Parathyroid adenoma (tissue), 2 donors: Measurements from ENCODE around the gene CSMD2.

Experiments
- H2AFZ ChIP-seq: fragments of 300-600 bp; sonication (generic); one replicate; pipeline ENCODE4 v1.7.0; 2017; ENCODE audit warnings: antibody characterized with exemption, mild to moderate bottlenecking
- H3K27ac ChIP-seq: fragments of 300-600 bp; sonication (generic); one replicate; pipeline ENCODE4 v1.7.0; 2017
- H3K27me3 ChIP-seq: fragments of 300-600 bp; sonication (generic); one replicate; pipeline ENCODE4 v1.7.0; 2017; ENCODE audit warnings: low read length; ENCODE audit not compliant: control insufficient read depth, insufficient read depth
- H3K36me3 ChIP-seq: fragments of 300-600 bp; sonication (generic); one replicate; pipeline ENCODE4 v1.7.0; 2017; ENCODE audit warnings: low read length; ENCODE audit not compliant: control insufficient read depth, insufficient read depth
- H3K4me1 ChIP-seq: fragments of 300-600 bp; sonication (generic); one replicate; pipeline ENCODE4 v1.7.0; 2017; ENCODE audit warnings: control low read depth
- H3K4me2 ChIP-seq: fragments of 300-600 bp; sonication (generic); one replicate; pipeline ENCODE4 v1.7.0; 2017; ENCODE audit warnings: low read length
- H3K4me3 ChIP-seq: fragments of 300-600 bp; sonication (generic); one replicate; pipeline ENCODE4 v1.7.0; 2017; ENCODE audit warnings: low read depth, low read length
- H3K79me2 ChIP-seq: fragments of 300-600 bp; sonication (generic); one replicate; pipeline ENCODE4 v1.7.0; 2017; ENCODE audit warnings: control low read depth
- H3K9ac ChIP-seq: fragments of 300-600 bp; sonication (generic); one replicate; pipeline ENCODE4 v1.7.0; 2017; ENCODE audit warnings: mild to moderate bottlenecking
- H3K9me3 ChIP-seq: fragments of 300-600 bp; sonication (generic); one replicate; pipeline ENCODE4 v1.7.0; 2017; ENCODE audit warnings: low read length; ENCODE audit not compliant: control insufficient read depth
- TF ChIP-seq, protein P1 (sequence below): fragments of 300-600 bp; sonication (generic); IDR thresholded peaks from one replicate; pipeline ENCODE4 v1.7.0; 2017; ENCODE audit warnings: antibody characterized with exemption, mild to moderate bottlenecking
- donor health status: primary hyperparathyroidism.

Gene CSMD2

GRCh38 chr1:33660956-33661355, 504.1 kb downstream of the CSMD2 start:
- Histone ChIP-seq H3K4me3 (no peak overlapping the region), H3K27me3 (no peaks in the 10 kb centered on the region)
- TF ChIP-seq, protein P1, sequence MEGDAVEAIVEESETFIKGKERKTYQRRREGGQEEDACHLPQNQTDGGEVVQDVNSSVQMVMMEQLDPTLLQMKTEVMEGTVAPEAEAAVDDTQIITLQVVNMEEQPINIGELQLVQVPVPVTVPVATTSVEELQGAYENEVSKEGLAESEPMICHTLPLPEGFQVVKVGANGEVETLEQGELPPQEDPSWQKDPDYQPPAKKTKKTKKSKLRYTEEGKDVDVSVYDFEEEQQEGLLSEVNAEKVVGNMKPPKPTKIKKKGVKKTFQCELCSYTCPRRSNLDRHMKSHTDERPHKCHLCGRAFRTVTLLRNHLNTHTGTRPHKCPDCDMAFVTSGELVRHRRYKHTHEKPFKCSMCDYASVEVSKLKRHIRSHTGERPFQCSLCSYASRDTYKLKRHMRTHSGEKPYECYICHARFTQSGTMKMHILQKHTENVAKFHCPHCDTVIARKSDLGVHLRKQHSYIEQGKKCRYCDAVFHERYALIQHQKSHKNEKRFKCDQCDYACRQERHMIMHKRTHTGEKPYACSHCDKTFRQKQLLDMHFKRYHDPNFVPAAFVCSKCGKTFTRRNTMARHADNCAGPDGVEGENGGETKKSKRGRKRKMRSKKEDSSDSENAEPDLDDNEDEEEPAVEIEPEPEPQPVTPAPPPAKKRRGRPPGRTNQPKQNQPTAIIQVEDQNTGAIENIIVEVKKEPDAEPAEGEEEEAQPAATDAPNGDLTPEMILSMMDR, result no peak

DNA sequence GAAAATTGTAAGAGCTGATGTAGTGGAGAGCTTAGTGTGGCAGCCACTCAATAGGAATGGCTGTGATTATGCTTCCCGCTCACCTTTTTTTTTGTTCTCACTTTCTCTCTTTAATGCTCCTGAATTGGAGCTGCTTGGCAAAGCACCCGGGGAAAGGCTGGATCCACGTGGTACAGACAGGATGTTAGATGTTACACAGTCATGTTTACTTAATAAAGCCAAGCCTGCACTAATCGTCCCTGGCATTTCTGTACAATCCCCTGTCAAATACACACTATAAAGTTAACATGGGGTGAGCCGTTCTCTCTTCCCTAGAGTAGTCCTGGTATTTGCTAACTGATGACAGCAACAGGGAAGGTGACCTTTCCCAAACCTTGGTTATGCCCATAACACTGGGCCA, 504.8 kb downstream of the CSMD2 start:
- no peaks in the 10 kb centered on the region for H3K79me2 ChIP-seq
- TF ChIP-seq, protein P1, result no peak
- H3K27ac ChIP-seq, result no peak overlapping the region
- H3K36me3 ChIP-seq, result no peaks in the 10 kb centered on the region
- H3K4me1 ChIP-seq, result no peaks in the 10 kb centered on the region
- no peak overlapping the region for H2AFZ ChIP-seq
- H3K4me3 ChIP-seq, result no peak overlapping the region
- no peaks in the 10 kb centered on the region for H3K27me3 ChIP-seq
- H3K4me2 ChIP-seq, result no peak overlapping the region
- no peaks in the 10 kb centered on the region for H3K9me3 ChIP-seq
- H3K9ac ChIP-seq, result no peak overlapping the region

More at GRCh38 chr1:33660956-33661355, 504.1 kb downstream of the CSMD2 start:
- no peak overlapping the region for H2AFZ ChIP-seq
- H3K27ac ChIP-seq, result no peak overlapping the region
- H3K4me1 ChIP-seq, result no peaks in the 10 kb centered on the region
- H3K79me2 ChIP-seq, result no peaks in the 10 kb centered on the region
- no peaks in the 10 kb centered on the region for H3K9me3 ChIP-seq
- no peaks in the 10 kb centered on the region for H3K36me3 ChIP-seq
- no peak overlapping the region for H3K4me2 ChIP-seq
- H3K9ac ChIP-seq, result no peak overlapping the region

- Histone ChIP-seq H2AFZ (no peak overlapping the region), H3K79me2 (no peaks in the 10 kb centered on the region), H3K4me1 (no peaks in the 10 kb centered on the region), H3K36me3 (no peaks in the 10 kb centered on the region), H3K9me3 (no peaks in the 10 kb centered on the region), H3K27me3 (no peaks in the 10 kb centered on the region), H3K9ac (no peak overlapping the region), H3K4me2 (no peak overlapping the region), H3K4me3 (no peak overlapping the region), H3K27ac (no peak overlapping the region)
- TF ChIP-seq, protein P1, result no peak
Observed at GRCh38 chr1:33659641-33660040, 505.4 kb downstream of the CSMD2 start.

- TF ChIP-seq, protein P1, result no peak
- no peak overlapping the region for H3K4me2 ChIP-seq
Observed at GRCh38 chr1:33657833-33658232, 507.2 kb downstream of the CSMD2 start.

GRCh38 chr1:33656467-33657005, 508.5 kb downstream of the CSMD2 start:
- no peak overlapping the region for H3K4me3 ChIP-seq

More at GRCh38 chr1:33657833-33658232, 507.2 kb downstream of the CSMD2 start:
- Histone ChIP-seq H3K27me3 (no peaks in the 10 kb centered on the region), H3K4me1 (no peaks in the 10 kb centered on the region), H3K36me3 (no peaks in the 10 kb centered on the region), H3K27ac (no peak overlapping the region), H3K79me2 (no peaks in the 10 kb centered on the region), H2AFZ (no peak overlapping the region), H3K9ac (no peak overlapping the region), H3K9me3 (no peaks in the 10 kb centered on the region), H3K4me3 (no peak overlapping the region)

More at GRCh38 chr1:33656467-33657005, 508.5 kb downstream of the CSMD2 start:
- TF ChIP-seq, protein P1, result no peak
- Histone ChIP-seq H3K27ac (no peak overlapping the region), H3K36me3 (no peaks in the 10 kb centered on the region), H3K9ac (no peak overlapping the region), H3K4me2 (no peak overlapping the region), H3K4me1 (no peaks in the 10 kb centered on the region), H3K79me2 (no peaks in the 10 kb centered on the region), H3K9me3 (no peaks in the 10 kb centered on the region), H2AFZ (no peak overlapping the region), H3K27me3 (no peaks in the 10 kb centered on the region)
